LoVo (cell line): Measurements from ENCODE around the gene PEF1.

ENCODE experiments used
- DNase-seq: peaks from one replicate; pipeline ENCODE4 v3.0.0-alpha.2; 2016; ENCODE audit warnings: low spot score

PEF1 gene

DNA sequence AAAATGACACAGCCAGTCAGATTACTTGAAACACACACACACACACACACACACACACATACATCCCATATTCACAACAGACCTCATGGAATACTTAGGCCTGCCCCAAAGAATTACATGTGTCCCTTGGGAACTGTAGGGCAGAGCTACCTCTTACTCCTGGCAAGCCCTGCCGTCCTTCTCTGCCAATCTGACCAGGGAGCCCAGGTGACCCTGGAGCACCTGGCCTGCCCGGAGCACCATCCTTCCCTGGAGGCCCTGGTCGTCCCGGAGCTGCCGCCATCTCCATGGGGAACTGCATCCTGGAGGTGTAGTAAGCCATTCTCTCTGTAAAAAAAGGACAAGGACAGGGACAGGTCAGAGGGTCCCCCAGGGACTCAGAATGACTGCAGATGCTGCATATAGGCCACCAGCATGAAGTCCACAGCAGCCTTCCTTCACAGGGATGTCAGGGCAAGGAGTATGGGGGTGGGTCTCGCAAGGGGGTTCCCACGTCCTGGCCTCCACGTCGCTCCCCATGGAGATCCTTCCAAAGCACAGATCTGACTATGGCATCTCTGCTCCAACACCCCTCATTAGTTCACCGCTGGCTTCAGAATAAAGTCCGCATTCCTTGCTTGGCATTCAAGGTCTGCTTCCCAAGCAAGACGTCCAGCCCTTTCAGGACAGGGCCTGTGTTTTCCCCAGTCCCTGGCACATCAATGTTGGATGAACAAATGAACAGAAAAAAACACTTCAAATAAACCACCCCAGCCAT lies 9.2 kb upstream of the PEF1 start:
- no peak for DNase-seq

DNA sequence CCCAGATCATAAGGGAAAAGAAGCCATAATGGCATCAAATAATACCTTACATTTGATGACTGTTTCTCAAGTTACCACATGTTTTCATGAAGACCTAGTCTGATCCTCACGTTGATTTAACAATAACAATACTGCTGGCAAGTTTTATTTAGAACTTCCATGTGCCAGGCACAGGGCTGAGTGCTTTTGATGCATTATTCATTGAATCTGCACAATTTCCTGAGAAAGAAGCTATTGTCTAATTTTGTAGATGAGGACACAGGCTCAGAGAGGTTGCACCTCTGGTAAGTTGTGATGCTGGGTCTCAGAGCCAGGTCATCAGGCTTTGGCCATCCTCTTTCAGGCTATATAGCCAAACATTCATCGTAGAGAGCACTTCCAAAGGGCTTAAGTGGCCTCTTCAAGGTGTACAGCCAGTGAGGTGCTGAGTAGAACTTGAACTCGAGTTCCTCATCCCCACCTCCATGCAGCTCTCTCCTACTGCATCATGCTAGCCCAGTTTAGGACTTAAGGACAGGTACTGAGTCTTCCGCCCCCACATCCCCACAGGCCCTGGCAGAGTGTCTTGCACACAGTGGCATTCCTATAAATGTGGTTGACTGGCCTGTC lies 8.3 kb upstream of the PEF1 start:
- no peak for DNase-seq

DNA sequence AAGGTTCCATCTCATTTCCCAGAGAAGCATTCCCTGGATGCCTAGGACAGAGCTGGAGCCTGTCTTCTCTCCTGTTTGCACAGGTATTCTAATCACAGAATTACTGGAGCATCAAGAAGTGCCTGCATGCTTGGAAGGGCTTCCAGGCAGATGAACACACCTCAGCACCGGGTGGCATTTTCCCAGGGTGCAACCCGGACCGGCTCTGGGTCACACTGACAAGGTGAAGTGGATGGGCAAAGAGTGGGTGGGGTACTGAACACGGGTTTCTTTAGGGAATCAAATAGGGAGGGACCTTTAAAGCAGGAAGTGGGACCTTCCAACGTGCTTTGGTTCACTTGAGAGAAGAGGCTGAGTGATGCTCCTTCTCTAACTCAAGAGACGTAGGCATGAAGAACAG lies 7.1 kb upstream of the PEF1 start:
- DNase-seq = no peak

DNA sequence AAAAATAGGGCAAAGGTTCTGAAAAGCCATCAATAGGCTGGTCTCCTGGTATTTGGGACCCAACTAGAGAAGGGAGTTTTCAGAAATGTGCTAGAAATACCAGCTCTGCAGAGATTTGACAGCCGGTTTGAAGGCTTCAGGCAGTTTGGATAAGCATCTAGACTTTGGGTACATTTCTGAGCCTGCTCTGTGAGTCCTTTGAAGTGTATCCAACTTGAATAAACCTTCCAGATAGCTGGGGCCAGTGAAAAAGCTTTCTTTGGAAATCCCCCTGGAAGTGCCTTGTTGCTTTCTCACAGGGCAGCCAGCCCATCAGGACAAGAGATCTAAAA lies 6.4 kb upstream of the PEF1 start:
- no peak for DNase-seq

DNA sequence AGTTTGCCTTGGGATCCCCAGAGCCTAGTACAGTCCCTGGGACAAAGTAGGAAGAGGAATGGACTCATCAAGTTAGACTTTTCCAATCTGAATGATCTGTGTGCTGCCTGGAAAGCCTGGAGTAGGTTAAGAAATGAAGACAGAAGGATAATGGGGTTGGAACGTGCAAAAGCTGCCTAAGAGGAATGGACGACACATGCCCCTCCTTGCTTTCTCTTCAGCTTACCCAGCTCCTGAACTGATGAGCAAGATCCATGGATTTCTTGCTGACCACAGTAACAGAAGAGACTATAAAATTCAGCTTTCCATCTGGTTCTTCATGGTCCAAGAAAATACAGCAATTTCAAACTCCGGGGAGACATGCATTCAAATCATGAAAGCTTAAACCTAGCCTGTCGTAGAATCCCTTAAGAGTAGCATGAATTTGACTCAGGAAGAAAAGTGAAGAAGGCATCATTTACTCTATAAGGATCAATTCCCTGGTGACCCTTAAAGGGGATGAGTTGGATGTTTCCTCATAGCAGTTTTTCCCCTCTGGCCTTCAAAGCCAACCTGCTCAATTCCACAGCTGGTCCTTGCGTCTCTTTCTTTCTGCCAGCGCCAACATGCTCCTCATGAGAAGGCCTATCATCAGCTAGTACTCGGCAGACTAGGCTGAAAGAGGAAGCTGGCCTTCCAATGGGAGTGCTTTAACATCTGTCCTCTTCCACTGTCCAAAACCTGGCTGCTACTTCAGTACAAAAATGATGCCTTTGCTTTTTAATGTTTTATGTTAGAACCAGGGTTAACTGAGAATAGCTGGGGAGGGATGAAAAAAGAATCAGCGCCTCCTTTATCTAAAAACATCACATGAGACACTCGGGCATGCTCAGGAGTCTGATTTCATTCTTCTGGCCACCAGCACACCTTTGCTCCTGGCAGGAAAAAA lies 5.7 kb upstream of the PEF1 start:
- DNase-seq = no peak

DNA sequence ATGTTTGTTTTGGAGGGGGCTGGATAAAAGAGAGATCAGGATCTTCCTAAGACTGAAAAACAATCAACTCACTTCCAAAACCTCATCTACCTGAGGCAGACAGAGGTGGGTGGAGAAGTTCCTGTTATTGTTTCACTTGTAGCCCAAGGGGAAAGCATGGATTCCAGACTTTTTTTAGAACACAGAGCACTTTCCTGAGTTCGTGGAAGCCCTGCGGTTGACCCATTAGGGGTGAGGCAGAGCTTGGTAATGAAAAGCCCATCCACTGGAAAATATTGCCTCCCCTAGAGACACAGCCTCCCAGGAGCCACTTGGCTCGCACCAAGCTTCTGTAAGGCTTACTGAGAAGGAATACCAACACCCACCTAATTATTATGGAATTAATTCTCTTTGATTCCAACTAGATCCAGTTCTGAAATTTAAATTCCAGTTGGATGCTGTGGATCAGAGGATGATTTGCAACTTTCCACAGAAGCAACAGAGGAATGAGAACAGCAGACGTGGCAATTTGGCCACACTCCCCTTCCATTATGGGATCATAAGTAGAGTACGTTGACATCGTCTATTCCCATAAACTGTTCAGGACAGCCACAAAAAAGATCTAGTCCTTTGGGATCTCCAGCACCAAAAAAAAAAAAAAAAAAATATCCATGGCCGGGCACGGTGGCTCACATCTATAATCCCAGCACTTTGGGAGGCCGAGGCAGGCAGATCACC lies 4.1 kb upstream of the PEF1 start:
- DNase-seq = no peak

DNA sequence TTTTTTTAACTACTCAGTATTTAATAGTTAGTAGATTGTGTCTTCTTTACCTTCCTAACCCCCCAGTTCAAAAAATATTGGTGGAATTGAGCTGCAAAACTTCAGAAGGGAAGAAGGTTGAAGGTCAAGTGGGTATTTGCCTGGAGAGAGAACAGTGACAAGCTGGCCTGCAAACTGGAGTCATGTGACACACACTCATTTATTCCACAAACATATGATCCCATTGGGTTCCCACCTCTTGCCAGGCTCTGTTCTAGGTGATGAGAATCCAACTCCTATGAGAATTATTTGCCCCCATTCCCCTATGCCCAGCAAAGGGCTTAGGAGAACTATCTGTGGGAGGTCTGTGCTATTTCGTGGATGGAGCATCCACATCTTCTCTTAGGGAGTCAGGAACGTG lies 3.5 kb upstream of the PEF1 start:
- no peak for DNase-seq

DNA sequence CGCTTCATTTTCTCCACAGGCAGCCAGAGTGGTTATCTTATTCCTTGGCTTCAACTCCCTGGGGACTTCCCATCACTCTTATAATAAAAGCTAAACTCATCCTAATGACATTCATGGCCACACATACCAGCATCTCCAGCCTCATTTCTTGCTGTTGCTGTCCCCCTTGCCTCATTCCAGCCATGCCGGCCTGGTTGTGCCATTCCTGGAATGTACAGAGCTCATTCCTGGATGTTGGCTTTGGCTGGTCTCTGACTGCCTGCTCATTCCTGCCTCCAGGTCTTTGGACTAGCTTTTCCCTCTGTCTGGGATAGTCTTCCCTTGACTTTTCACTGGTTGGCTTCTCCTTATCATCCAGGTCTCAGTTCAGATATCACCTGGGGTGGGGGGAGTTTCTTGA lies 2.4 kb upstream of the PEF1 start:
- DNase-seq = no peak

DNA sequence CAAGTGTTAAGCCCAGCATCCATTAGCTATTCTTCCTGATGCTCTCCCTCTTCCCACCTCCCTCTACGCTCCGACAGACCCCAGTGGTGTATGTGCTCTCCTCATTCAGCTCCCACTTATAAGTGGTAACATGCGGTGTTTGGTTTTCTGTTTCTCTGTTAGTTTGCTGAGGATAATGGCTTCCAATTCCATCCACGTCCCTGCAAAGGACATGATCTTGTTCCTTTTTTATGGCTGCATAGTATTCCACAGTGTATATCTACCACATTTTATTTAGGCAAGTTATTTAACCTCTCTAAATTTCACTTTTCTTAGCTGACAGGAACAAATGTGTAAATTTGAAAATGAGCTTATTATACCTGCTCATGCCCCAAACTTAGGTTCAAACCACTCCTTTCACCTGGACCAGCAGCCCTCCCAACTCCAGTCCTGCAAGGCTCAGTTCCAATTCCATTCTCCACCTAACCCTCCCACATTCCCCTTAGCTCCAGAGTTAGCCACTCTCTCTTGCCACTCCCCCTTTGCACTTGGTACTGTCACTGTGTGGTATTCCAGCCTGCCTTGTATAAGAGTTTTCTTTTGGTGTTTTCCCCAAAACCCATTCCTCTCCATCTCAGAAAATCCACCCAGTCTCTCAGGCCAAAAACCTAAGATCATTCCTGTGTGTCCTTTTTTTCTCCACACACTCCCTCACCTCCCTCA lies 1.7 kb upstream of the PEF1 start:
- DNase-seq = no peak

DNA sequence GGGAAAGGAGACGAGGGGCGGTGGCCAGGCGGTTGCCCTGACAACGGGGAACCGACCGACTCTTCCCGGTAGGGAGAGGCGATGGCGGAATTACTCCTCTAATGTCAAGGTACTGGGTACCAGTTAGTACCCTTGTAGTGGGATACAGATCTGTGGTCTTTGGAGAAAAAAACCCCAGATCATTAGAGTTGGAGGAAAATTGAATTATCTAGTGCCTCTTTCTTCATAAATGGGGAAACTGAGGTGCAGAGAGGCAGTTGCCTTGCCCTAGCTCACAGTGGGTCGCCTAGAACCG lies 545 bp upstream of the PEF1 start:
- DNase-seq = no peak

DNA sequence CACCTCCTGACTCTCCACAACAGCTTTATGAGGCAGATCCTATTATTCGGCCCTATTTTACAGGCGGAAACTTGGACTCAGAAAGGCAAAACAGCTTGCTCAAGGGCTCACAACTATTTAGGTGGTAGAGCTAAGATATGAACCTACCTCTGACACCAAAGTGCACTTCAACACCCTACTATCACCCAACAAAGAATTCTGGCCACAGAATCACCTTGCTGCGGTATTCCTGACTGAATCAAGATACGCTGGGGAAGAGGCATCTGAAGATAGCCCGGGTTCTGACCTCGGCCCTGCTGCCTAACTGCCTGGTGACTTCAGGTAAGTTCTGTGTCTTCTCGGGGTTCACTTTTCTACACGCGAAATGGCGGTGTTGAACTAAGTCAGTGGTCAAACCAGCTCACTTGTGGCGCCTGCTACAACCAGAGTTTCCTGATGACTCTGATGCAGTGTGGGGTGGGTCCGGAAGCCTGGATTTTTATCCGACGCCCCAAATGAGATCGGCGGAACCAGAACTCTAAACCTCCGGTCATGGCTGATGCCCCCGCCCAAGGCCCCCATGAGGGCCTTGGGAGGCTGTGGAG lies 608 bp downstream of the PEF1 start:
- DNase-seq = no peak

DNA sequence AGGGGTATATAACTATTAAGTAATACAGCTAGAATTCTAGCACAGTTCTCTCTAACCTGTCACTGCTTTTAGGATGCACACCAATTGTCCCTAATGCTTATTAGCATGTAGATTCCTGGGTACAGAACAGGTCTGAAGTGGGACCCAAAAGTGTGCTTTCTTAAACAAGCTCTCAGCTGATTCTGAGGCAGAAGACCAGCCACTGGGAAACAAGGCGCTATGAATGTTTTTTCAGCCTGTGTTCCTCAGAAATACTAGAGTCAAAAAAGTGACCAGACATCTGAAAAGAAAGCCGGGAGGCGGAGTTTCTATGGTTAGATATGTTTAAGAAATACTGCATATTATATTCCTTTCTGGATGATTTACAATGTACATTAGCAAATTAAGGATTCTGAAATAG lies 1.8 kb downstream of the PEF1 start:
- DNase-seq = no peak

DNA sequence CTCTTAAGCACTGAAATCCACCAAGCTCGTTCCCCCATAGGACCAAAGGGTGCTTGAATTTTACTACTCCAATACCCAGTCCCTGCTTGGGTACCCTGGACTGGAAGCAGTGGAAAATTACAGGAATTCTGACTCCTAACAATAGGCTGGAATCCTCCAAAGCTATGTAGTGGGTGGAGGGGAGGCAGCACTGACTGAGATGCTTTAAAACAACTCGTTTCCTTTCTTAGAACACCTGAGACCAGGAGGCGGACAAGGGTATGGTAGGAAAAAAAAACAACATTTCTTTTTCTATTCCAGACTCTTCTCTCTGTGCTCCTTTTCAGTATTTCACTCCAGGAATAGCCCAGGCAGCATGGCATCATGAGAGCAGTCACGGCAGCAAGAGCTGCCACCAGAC lies 2.3 kb downstream of the PEF1 start:
- DNase-seq = no peak

DNA sequence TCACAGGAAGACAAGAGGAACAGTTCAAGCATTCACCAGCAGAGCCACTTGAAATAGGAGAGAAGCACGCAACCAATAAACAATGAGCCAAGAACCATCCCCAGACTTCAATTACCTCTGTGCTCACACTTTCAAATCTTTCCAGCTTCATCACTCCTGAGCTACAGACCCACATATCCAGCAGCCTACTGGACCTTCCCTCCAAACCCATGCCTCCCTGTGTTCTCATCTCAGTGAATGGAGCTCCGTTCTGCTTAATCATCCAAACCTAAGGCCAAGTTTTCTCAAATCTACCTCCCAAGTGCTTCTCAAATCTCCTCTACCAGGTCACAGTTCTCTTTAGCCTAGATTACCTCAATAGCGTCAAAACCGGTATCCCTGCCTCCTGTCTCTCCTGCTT lies 3.7 kb downstream of the PEF1 start:
- DNase-seq = no peak

DNA sequence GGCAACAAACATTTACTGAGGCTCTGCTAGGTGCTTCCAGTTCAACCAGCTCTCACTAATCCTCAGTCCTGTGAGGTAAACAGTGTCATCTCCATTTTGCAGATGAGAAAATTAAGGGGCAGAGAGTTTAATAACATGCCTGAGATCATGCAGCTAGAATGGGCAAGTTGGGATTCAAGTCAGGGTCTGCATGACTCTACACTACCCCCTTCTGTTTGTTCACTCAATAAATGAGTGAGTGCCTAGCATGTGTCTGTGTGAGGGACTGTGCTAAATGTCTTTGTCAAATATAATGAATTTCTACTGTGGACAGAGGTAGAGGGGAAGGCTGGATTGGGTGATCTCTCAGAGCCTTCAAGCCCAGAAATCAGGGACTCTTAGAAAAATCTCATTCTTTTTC lies 4.5 kb downstream of the PEF1 start:
- no peak for DNase-seq

DNA sequence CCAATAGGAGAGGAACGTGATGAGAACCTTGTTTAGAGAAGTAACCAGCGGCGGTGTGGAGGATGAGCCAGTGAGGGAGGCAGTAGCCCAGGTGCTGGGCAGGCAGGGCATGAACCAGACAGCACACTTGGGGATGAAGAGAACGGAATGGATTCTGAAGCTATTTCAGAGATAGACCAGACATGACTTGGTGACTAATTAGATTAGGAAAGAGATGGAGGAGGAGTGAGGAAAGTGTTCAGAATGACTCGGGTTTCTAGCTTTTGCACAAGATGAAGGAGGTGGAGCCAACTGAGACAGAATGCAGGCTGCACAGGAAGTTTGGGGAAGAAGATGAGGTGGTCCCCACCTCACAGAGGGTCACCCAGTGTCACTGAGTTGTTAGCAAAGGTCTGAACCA lies 5.1 kb downstream of the PEF1 start:
- DNase-seq = no peak

DNA sequence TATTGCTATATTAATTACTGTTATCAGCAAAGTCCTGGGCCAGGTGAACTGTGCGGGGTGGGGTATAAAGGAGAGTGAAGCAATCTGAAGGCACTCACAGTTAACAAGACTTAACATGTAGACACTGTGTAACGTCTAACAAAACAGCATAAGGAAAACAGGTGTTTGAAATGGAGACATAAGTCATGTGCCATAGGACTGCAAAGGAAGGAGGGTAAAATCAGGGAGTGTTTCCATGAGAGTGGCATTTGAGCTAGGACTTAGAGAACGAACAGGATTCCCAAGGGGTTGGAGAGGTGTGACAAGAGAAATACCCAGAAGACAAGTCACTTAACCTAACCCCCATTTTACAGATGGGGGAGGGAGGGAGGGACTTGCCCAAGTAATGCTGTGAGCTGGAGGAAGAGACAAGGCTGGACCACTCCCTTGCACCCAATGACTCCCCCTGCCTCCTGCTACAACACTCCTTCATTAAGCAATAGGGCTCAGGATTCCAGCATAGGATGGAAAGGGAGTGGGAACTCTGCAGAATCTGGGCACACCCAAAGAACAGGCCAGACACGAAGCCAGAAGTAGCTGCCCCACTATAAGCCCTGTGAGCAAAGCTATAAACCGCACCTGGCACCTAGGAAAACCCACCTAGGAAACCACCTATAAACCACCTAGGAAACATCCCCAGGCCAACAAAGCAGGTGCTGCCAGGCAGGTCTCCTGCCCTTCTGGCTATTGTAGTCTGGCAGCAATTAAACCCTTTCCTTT lies 6.6 kb downstream of the PEF1 start:
- no peak for DNase-seq

DNA sequence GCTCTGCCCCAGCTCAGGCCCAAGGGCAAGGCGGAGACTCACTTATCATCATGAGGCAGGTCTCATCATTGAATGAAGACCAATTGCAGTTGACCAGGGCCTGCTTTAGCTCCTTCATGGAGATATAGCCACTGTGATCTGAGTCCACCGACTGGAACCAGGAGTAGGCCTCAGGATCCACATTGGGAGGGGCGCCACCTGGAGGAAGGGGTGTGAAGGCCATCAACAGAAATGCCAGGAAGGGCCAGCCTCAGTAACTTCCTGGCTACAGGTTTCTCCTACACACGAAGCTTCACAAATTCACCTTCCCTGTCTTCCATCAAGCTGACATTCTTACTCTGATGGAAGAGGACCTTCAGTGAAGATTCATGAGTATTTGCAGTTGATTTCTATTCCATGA lies 11.6 kb downstream of the PEF1 start:
- DNase-seq = no peak

DNA sequence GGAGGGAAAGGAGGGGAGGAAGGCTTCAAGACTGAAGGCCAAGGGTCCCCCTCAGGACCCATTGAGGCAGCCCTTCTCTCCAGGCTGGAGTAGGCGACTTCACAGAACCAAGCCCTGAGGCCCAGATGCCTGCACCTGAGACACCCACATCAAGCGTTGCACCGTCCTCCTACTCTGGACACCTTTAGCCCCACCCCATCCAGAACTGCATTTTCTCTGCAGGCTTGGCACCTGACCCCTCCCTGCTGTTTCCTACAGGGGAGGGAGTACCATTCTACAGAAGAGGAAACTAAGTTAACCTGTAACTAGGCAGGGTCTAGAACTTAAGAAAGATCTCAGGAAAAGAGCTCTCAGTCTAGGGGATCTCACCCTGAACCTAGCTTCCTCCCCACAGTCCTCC lies 12.0 kb downstream of the PEF1 start:
- no peak for DNase-seq

DNA sequence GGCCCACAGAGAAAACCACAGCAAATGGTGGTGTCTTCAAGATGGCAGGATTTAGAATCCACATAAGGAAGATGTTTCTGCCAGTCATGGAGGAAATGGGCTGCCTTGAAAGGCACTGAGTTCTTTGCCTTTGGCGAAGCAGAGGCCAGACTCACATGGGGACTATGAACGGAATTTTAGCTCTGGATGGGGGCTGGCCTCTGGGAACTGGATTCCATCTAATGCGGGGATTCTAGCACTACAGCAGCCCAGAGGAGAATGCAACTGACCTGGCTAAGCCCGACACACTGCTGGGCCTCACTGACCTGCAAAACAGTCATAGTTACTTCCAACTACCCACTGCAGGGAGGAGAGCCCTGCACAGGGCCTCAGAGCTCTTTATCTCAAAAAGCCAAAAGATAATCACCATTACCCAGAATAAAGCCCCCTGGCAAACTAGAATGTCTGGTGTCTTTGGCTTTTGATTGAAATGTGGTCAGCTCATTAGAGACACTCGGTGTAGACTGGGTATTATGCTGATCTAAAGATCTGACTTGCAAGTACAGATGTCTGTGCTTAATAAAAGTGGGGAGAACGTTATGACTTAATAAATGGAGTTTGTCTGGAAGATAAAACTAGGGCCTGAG lies 15.6 kb downstream of the PEF1 start:
- DNase-seq = no peak
